ENCODE measurements around the gene KRTAP3-1. TPM values are rescaled to one million over a fixed set of nuclear protein-coding genes. Genes with fewer than 3 reads are reported as not detected.

The KRTAP3-1 gene
- total RNA-seq, 1 donor from 2014 or later: not detected

DNA sequence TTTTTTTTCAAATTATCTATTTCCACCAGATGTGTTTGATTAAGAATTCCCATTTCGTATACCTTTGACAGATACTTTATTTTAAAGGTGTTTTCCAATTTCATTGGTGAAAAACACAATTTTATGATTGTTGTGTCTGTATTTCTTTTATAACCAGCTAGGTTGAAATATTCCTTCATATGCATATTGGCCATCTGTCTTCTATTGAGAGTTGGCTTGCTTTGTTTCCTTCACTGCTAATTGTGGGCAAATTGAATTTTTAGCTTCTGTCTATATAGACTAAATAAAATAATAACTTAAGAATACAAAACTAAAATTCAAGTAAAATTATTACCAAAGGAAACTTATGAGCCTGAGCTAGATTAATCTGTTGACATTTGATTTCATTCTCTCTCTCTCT lies 13.8 kb downstream of the KRTAP3-1 start:
- Histone ChIP-seq H3K36me3 (ENCODE audit: control insufficient read depth, insufficient read depth, low read length) (no peaks in the 10 kb centered on the region), H3K4me3 (ENCODE audit: low read depth, low read length) (no peak overlapping the region), H3K27me3 (ENCODE audit: control insufficient read depth, insufficient read depth, low read length) (no peaks in the 10 kb centered on the region)
- no peak for FAIRE-seq
- TF ChIP-seq, protein P1, sequence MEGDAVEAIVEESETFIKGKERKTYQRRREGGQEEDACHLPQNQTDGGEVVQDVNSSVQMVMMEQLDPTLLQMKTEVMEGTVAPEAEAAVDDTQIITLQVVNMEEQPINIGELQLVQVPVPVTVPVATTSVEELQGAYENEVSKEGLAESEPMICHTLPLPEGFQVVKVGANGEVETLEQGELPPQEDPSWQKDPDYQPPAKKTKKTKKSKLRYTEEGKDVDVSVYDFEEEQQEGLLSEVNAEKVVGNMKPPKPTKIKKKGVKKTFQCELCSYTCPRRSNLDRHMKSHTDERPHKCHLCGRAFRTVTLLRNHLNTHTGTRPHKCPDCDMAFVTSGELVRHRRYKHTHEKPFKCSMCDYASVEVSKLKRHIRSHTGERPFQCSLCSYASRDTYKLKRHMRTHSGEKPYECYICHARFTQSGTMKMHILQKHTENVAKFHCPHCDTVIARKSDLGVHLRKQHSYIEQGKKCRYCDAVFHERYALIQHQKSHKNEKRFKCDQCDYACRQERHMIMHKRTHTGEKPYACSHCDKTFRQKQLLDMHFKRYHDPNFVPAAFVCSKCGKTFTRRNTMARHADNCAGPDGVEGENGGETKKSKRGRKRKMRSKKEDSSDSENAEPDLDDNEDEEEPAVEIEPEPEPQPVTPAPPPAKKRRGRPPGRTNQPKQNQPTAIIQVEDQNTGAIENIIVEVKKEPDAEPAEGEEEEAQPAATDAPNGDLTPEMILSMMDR (IDR thresholded peaks at IDR 0.05; ENCODE audit: insufficient read depth, low read length, severe bottlenecking): no peak
- no peak for DNase-seq (ENCODE audit: low read depth)

GRCh38 chr17:40993839-40994238 lies 15.1 kb downstream of the KRTAP3-1 start, which contains the start of gene KRTAP3-3:
TSS of gene KRTAP3-3 (minus strand) at chr17:40994164. CDS start at chr17:40994097, 67 bp downstream.
- DNase-seq (ENCODE audit: low read depth): no peak
- TF ChIP-seq, protein P1 (IDR thresholded peaks at IDR 0.05; ENCODE audit: insufficient read depth, low read length, severe bottlenecking): no peak
- Histone ChIP-seq H3K4me3 (ENCODE audit: low read depth, low read length) (no peak within 1 kb of the TSS), H3K36me3 (ENCODE audit: control insufficient read depth, insufficient read depth, low read length) (no peaks in the 10 kb centered on the region), H3K27me3 (ENCODE audit: control insufficient read depth, insufficient read depth, low read length) (no peaks in the 10 kb centered on the region)
- FAIRE-seq: no peak

- FAIRE-seq: no peak
- no peaks in the 10 kb centered on the region for H3K36me3 ChIP-seq (ENCODE audit: control insufficient read depth, insufficient read depth, low read length)
- DNase-seq (ENCODE audit: low read depth): no peak
- H3K27me3 ChIP-seq (ENCODE audit: control insufficient read depth, insufficient read depth, low read length): no peaks in the 10 kb centered on the region
- TF ChIP-seq, protein P1 (IDR thresholded peaks at IDR 0.05; ENCODE audit: insufficient read depth, low read length, severe bottlenecking): no peak
- no peak overlapping the region for H3K4me3 ChIP-seq (ENCODE audit: low read depth, low read length)
Observed at GRCh38 chr17:40993084-40993483, 15.8 kb downstream of the KRTAP3-1 start.

GRCh38 chr17:40992666-40993065 lies 16.3 kb downstream of the KRTAP3-1 start:
- no peak for FAIRE-seq
- no peak for DNase-seq (ENCODE audit: low read depth)
- H3K36me3 ChIP-seq (ENCODE audit: control insufficient read depth, insufficient read depth, low read length): no peaks in the 10 kb centered on the region
- H3K27me3 ChIP-seq (ENCODE audit: control insufficient read depth, insufficient read depth, low read length): no peaks in the 10 kb centered on the region
- TF ChIP-seq, protein P1 (IDR thresholded peaks at IDR 0.05; ENCODE audit: insufficient read depth, low read length, severe bottlenecking): no peak
- no peak overlapping the region for H3K4me3 ChIP-seq (ENCODE audit: low read depth, low read length)

DNA sequence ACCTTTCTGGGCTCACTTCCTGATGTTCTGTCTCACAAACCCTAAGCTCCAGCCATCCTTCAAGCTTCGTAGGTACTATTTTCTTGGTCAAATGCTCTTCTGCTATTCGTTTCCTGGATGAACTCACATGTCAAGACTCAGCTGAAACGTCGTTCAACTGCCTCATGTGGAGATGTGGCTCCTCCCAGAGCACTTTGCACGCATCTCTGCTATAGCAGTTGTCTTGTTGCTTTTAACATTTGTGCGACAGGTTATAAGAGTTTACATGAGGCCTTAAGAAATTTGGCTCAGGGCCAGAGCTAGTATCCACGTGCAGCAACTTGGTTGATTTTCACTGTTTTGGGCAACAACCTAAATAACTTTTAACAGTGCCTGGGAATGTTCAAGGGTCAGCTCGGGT lies 22.0 kb downstream of the KRTAP3-1 start:
- TF ChIP-seq, protein P1 (IDR thresholded peaks at IDR 0.05; ENCODE audit: insufficient read depth, low read length, severe bottlenecking): no peak
- Histone ChIP-seq H3K27me3 (ENCODE audit: control insufficient read depth, insufficient read depth, low read length) (no peaks in the 10 kb centered on the region), H3K36me3 (ENCODE audit: control insufficient read depth, insufficient read depth, low read length) (no peaks in the 10 kb centered on the region), H3K4me3 (ENCODE audit: low read depth, low read length) (no peak overlapping the region)
- peak; percentile 90 for FAIRE-seq
- DNase-seq (ENCODE audit: low read depth): peak; percentile 40

- DNase-seq (ENCODE audit: low read depth) (no peak), FAIRE-seq (no peak)
- H3K27me3 ChIP-seq (ENCODE audit: control insufficient read depth, insufficient read depth, low read length): no peaks in the 10 kb centered on the region
- H3K36me3 ChIP-seq (ENCODE audit: control insufficient read depth, insufficient read depth, low read length): no peaks in the 10 kb centered on the region
- TF ChIP-seq, protein P1 (IDR thresholded peaks at IDR 0.05; ENCODE audit: insufficient read depth, low read length, severe bottlenecking): no peak
- no peak within 1 kb of the TSS for H3K4me3 ChIP-seq (ENCODE audit: low read depth, low read length)
Observed at GRCh38 chr17:40984226-40984625, 24.7 kb downstream of the KRTAP3-1 start, which contains the start of gene KRT40. TSS of gene KRT40 (minus strand) at chr17:40984326. CDS start at chr17:40984273, 53 bp downstream.

Measured in bronchial epithelial cell (primary cell).